ENCODE measurements around the gene SRGAP1.
A peak's percentile ranks its signal among the peaks of the same experiment; 100 is the strongest.

The SRGAP1 gene

GRCh38 chr12:64082866-64083268 lies 238.4 kb downstream of the SRGAP1 start:
- peak; percentile 34; the same call in 1 of the 2 replicates for TF ChIP-seq YY1 (tag by site-specific recombination; IDR thresholded peaks at IDR 0.05)
- TF ChIP-seq GLIS2 (tag by site-specific recombination; IDR thresholded peaks at IDR 0.05): peak; percentile 26; the same call in 1 of the 2 replicates
- TF ChIP-seq YY2 (tag by site-specific recombination; IDR thresholded peaks at IDR 0.05): 0 out of 2 replicates have a peak, but pooled peaks have one; percentile 16
- peak; percentile 59; the same call in 1 of the 2 replicates for TF ChIP-seq SCRT1 (tag by site-specific recombination; IDR thresholded peaks at IDR 0.05; ENCODE audit: borderline replicate concordance)
- TF ChIP-seq ZIC2 (tag by site-specific recombination; IDR thresholded peaks at IDR 0.05): peak; percentile 85
- TF ChIP-seq, protein P1, sequence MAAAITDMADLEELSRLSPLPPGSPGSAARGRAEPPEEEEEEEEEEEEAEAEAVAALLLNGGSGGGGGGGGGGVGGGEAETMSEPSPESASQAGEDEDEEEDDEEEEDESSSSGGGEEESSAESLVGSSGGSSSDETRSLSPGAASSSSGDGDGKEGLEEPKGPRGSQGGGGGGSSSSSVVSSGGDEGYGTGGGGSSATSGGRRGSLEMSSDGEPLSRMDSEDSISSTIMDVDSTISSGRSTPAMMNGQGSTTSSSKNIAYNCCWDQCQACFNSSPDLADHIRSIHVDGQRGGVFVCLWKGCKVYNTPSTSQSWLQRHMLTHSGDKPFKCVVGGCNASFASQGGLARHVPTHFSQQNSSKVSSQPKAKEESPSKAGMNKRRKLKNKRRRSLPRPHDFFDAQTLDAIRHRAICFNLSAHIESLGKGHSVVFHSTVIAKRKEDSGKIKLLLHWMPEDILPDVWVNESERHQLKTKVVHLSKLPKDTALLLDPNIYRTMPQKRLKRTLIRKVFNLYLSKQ (tag by site-specific recombination; IDR thresholded peaks at IDR 0.05; ENCODE audit: borderline replicate concordance): no peak
- TF ChIP-seq MYNN (tag by site-specific recombination; IDR thresholded peaks at IDR 0.05; ENCODE audit: borderline replicate concordance): peak; percentile 58; the same call in 1 of the 2 replicates
- TF ChIP-seq ZNF2 (tag by site-specific recombination; IDR thresholded peaks at IDR 0.05): peak; percentile 13; the same call in 1 of the 2 replicates
- TF ChIP-seq, protein P2, sequence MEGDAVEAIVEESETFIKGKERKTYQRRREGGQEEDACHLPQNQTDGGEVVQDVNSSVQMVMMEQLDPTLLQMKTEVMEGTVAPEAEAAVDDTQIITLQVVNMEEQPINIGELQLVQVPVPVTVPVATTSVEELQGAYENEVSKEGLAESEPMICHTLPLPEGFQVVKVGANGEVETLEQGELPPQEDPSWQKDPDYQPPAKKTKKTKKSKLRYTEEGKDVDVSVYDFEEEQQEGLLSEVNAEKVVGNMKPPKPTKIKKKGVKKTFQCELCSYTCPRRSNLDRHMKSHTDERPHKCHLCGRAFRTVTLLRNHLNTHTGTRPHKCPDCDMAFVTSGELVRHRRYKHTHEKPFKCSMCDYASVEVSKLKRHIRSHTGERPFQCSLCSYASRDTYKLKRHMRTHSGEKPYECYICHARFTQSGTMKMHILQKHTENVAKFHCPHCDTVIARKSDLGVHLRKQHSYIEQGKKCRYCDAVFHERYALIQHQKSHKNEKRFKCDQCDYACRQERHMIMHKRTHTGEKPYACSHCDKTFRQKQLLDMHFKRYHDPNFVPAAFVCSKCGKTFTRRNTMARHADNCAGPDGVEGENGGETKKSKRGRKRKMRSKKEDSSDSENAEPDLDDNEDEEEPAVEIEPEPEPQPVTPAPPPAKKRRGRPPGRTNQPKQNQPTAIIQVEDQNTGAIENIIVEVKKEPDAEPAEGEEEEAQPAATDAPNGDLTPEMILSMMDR (tag by site-specific recombination; IDR thresholded peaks at IDR 0.05): no peak
- TF ChIP-seq SP2 (tag by site-specific recombination; IDR thresholded peaks at IDR 0.05): peak; percentile 30; the same call in 1 of the 2 replicates
- no peak for TF ChIP-seq KLF7 (tag by site-specific recombination; IDR thresholded peaks at IDR 0.05; ENCODE audit: borderline replicate concordance)
- no peak for TF ChIP-seq ZNF549 (tag by site-specific recombination; IDR thresholded peaks at IDR 0.05)
- TF ChIP-seq ZBTB20 (tag by site-specific recombination; IDR thresholded peaks at IDR 0.05): peak; percentile 76
- TF ChIP-seq ZBTB7A (tag by site-specific recombination; IDR thresholded peaks at IDR 0.05; ENCODE audit: low read depth): no peak
- TF ChIP-seq, protein P3, sequence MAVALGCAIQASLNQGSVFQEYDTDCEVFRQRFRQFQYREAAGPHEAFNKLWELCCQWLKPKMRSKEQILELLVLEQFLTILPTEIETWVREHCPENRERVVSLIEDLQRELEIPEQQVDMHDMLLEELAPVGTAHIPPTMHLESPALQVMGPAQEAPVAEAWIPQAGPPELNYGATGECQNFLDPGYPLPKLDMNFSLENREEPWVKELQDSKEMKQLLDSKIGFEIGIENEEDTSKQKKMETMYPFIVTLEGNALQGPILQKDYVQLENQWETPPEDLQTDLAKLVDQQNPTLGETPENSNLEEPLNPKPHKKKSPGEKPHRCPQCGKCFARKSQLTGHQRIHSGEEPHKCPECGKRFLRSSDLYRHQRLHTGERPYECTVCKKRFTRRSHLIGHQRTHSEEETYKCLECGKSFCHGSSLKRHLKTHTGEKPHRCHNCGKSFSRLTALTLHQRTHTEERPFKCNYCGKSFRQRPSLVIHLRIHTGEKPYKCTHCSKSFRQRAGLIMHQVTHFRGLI (tag by site-specific recombination; IDR thresholded peaks at IDR 0.05): 0 out of 2 replicates have a peak, but pooled peaks have one; percentile 12
- 0 out of 2 replicates have a peak, but pooled peaks have one; percentile 7 for TF ChIP-seq SP3 (tag by site-specific recombination; IDR thresholded peaks at IDR 0.05)
- TF ChIP-seq ZBTB8A (tag by site-specific recombination; IDR thresholded peaks at IDR 0.05): peak; percentile 38; the same call in 1 of the 2 replicates
- TF ChIP-seq GFI1B (tag by site-specific recombination; IDR thresholded peaks at IDR 0.05): 0 out of 2 replicates have a peak, but pooled peaks have one; percentile 39
- no peak overlapping the region for H3K4me3 ChIP-seq (ENCODE audit: low read depth, low read length)
- CTCF ChIA-PET: no interaction called here
- POLR2A ChIA-PET: no interaction called here
- H3K36me3 ChIP-seq (ENCODE audit: control insufficient read depth in 2 of 2, insufficient read depth in 1 of 2, low read length in 2 of 2): no peaks in the 10 kb centered on the region; a peak in 1 of 3 replicates
- peak overlapping the region; percentile 68 for H3K27ac ChIP-seq (ENCODE audit: extremely low read depth, low read depth, low read length)
- H3K9me3 ChIP-seq (ENCODE audit: control insufficient read depth, insufficient read depth, low read depth, low read length): no peaks in the 10 kb centered on the region
- peaks cover 15% of the 10 kb centered on the region; the same call in 1 of the 2 replicates for H3K4me1 ChIP-seq (ENCODE audit: control insufficient read depth, insufficient read depth, low read length)

- Histone ChIP-seq H3K9me3 (ENCODE audit: control insufficient read depth, insufficient read depth, low read depth, low read length) (no peaks in the 10 kb centered on the region), H3K4me3 (ENCODE audit: low read depth, low read length) (no peak overlapping the region), H3K4me1 (ENCODE audit: control insufficient read depth, insufficient read depth, low read length) (peaks cover 19% of the 10 kb centered on the region; the same call in 1 of the 2 replicates), H3K36me3 (ENCODE audit: control insufficient read depth in 2 of 2, insufficient read depth in 1 of 2, low read length in 2 of 2) (no peaks in the 10 kb centered on the region; a peak in 1 of 3 replicates), H3K27ac (ENCODE audit: extremely low read depth, low read depth, low read length) (peak overlapping the region; percentile 68)
- ChIA-PET POLR2A (interaction anchor here (0.5 kb wide), 1 partner anchor 14 kb away, joined by 4 read pairs; no protein-coding TSS in a partner anchor), CTCF (interaction anchor here (0.6 kb wide), 2 partner anchors 98 to 1889 kb away, joined by 3 read pairs; no protein-coding TSS in a partner anchor)
- TF ChIP-seq SALL2 (tag by site-specific recombination; IDR thresholded peaks at IDR 0.05; ENCODE audit: borderline replicate concordance): no peak
- 0 out of 2 replicates have a peak, but pooled peaks have one; percentile 4 for TF ChIP-seq ZBTB44 (tag by site-specific recombination; IDR thresholded peaks at IDR 0.05)
- no peak for TF ChIP-seq GLIS1 (tag by site-specific recombination; IDR thresholded peaks at IDR 0.05)
- TF ChIP-seq ZNF501 (tag by site-specific recombination; IDR thresholded peaks at IDR 0.05): 0 out of 2 replicates have a peak, but pooled peaks have one; percentile 51
- TF ChIP-seq ZSCAN16 (tag by site-specific recombination; IDR thresholded peaks at IDR 0.05): no peak
- TF ChIP-seq, protein P4, sequence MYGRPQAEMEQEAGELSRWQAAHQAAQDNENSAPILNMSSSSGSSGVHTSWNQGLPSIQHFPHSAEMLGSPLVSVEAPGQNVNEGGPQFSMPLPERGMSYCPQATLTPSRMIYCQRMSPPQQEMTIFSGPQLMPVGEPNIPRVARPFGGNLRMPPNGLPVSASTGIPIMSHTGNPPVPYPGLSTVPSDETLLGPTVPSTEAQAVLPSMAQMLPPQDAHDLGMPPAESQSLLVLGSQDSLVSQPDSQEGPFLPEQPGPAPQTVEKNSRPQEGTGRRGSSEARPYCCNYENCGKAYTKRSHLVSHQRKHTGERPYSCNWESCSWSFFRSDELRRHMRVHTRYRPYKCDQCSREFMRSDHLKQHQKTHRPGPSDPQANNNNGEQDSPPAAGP (tag by site-specific recombination; IDR thresholded peaks at IDR 0.05): no peak
- no peak for TF ChIP-seq ZNF830 (tag by site-specific recombination; IDR thresholded peaks at IDR 0.05; ENCODE audit: low read depth)
Observed at GRCh38 chr12:64083285-64084210, 239.0 kb downstream of the SRGAP1 start.
